GM21515 (cell line): ENCODE measurements around the gene RHBDL1.

Experiments
- ATAC-seq: cut with Tn5 transposase; IDR thresholded peaks from one replicate; pipeline ENCODE4 v1.9.1; 2021; ENCODE audit not compliant: unreplicated experiment

Gene RHBDL1

DNA sequence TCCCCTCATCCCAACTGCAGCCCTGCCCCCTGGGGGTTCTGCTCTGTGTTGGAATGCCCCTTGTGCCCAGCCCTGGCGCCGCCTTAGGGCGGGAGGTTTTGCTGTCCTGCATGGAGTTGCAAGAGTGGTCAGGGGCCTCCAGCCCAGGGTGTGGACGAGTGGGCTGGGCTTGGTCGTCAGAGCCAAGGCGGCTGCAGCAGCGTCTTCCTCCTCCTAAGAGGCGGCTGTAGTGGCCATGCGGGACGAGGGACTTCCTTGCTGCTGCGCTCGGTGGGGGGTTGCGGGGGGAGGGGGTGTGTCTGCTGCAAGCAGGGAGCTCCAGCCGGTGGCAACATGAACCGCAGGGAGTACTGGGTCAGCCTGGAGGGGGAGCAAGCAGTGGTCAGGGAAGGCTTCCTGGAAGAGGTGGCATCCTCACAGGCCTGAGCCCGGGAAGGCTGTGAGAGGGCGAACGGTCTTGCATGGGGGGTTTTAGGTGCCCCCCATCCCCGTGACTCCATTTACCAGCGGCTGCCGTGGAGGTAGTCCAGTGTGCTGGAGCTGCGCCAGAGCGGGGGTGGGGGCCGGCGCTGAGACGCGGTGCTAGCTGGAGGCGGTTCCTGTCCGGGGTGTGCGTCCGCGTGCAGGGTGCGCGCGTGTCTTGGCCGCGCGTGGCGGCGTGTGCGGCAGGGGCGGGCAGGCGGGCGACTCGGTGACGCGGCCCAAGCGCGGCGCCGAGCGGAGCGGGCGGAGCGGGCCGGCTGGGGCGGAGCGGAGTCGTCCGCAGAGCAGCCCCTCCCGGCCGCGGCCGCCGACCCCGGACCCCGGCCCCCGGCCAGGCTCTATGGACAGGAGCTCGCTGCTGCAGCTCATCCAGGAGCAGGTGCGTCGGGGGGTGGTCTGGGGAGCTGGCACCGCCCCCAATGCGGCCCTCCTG lies at the start of gene RHBDL1:
Gene RHBDL1, plus strand, starts transcription at position 704 of the 916 bp plus-strand sequence. Its CDS starts 120 bp downstream, at position 824.
- no peak for ATAC-seq

DNA sequence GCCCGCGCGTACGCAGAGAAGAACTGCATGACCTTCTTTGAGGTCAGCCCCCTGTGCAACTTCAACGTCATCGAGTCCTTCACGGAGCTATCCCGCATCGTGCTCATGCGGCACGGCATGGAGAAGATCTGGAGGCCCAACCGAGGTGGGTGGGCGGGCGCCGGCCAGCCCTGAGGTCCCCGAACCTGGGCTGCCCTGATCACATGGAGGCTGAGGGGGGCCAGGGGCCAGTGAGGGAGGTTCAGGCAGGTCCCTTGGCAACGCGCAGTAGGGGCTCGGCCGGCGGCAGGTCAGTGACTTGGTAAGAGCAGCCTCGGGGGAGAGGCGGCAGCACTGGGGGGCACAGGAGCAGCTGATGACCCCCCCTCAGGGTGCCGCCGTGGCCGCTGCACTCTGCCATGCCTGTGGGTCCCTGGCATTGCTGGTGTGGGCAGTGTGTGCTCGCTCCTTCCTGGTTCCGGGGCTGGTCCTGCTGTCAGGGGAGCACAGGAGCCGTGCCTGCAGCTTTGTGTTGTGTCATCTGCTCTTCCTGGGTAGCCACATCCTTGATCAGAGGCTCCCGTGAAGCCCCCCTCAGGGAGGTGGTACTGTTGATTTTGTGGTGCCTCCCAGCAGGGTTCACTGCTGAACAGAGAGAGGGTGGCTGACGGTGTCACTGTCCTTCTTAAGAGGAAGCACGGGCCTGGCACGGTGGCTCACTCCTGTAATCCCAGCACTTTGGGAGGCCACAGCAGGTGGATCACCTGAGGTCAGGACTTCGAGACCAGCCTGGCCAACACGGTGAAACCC lies 49.3 kb upstream of the RHBDL1 start:
- ATAC-seq, result no peak

DNA sequence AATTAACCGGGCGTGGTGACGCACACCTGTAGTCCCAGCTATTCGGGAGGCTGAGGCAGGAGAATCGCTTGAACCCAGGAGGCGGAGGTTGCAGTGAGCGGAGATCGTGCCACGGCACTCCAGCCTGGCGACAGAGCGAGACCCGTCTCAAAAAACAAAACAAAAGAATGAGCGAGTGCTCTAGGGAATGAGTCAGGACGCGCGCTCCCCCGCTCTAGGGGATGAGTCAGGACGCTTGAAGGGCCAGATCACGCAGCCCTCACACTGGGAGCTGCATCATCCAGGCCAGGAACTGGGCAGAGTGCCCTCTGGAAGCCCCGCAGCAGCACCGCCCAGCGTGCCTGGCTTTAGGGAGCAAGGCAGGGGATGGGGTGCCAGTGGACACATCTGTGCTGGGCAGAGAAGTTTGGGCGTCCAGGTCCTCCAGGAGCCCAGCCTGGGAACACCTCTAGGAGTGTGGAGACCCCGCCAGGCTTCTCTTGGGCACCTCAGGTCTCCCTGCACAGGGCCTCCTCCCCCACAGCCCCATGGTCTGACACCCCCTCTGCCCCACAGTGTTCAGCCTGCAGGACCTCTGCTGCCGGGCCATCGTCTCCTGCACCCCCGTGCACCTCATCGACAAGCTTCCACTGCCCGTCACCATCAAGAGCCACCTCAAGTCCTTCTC lies 48.6 kb upstream of the RHBDL1 start:
- ATAC-seq, result no peak

DNA sequence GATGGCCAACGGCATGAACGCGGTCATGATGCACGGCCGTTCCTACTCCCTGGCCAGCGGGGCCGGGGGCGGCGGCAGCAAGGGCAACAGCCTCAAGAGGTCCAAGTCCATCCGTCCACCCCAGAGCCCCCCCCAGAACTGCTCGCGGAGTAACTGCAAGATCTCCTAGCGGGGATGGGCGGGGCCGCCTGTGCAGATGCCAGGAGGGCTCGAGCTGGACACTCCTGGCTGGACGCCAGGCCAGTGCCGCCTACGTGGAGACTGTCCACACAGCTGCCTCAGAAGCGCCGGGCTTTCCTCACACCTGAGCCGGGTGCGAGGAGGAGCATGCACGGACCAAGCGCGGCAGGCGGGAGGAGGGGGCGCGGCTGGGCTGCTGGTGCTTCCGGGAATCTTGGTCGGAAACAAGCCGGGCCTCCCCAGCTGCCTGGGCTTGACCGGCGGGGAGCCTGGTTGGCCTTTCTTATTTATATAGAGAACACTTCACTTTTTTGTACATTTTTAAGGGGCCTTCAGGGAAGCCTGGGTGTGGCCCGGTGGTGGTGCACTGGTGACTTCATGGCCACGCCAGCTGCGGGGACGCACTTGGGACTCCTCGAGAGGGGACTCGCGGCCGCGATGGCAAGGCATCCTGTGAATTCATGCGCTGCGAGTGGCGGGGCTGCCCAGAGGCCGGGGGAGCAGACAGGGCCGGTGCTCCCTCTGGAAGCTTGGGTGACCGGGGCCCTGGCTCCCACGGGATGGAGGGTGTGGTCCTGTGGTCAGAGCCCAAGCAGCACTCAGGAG lies 47.8 kb upstream of the RHBDL1 start:
- no peak for ATAC-seq

DNA sequence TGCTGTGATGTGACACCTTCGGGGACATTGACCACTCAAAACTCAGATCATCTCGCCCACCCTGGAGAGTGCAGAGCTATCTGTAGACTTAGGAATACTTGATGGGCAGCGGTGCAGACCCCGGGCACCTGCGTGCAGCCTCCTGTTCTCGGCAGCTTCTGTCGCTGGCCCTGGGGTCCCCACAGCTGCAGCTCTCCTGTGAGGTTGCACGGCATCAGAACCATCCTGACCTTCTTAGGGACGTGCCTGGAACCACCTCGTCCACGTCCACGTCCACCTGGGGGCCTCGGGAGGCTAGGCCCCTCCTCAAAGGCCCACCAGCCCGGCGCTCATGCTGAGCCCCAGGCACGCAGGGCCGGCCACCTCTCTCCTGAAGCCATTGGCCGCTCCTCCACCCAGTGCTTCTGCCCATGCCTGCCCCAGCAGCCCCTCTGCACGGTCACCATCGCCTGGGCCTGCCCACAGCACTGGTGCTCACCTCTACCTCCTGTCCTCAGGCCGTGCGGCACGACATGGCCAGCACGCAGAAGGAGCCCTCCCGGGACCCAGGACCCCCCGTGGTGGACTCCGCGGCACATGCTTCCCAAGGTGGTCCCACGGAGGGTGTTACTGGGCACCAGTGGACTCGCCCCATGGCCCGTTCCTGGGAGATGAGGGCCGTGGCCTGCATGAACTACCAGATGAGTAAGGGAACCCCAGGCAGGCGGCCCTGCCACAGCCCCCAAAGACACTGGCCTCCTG lies 47.0 kb upstream of the RHBDL1 start:
- no peak for ATAC-seq

DNA sequence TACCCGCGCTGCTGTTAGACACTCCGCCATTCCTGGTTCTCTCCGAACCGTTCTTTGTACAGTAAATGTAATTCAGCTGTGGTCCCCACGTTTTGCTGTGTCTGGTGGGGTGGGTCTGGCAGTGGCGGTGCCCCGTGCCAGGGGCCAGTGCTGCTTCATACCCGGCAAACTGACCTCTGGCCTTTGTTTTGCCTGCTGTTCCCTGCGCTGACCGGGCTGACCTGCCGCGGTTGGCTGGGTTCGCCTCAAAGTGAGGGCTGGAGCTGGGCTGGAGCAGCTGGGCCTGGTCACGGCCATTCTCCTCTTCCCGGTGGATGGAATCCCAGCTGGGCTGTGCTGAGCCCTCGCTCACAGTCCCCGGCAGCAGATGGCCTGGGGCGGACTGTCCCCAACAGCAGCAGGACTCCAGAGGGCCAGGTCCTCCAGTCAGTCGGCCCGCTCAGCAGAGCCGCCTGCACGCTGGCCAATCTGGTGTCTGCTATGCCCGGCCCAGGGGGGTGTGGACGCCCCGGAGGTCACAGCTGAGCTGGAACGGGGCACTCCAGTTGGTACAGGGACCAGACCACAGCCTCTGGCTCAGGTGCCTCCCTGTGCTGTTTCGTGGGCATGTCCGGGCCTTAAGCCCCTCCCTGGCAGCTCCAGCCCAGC lies 46.2 kb upstream of the RHBDL1 start:
- ATAC-seq, result no peak

DNA sequence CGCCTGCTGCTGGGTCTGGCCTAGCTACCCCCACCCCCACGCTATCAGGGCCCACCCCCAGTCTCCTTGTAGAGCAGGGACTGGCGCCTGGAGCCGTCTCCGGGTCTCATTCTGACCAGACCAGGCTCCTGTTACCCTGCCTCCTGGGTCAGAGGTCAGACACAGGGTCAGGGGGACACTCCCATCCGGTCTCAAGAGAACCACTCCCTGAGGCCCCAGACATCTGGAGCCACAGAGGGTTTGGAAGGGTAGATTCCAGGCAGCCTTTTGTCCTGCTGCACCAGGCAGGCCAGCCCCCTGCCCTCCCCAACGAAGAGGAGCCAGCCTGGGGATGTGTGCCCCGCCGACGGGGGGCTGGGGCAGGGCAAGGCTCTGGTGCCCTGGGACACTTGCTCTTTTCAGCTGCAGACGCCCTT lies 45.6 kb upstream of the RHBDL1 start:
- ATAC-seq, result no peak

DNA sequence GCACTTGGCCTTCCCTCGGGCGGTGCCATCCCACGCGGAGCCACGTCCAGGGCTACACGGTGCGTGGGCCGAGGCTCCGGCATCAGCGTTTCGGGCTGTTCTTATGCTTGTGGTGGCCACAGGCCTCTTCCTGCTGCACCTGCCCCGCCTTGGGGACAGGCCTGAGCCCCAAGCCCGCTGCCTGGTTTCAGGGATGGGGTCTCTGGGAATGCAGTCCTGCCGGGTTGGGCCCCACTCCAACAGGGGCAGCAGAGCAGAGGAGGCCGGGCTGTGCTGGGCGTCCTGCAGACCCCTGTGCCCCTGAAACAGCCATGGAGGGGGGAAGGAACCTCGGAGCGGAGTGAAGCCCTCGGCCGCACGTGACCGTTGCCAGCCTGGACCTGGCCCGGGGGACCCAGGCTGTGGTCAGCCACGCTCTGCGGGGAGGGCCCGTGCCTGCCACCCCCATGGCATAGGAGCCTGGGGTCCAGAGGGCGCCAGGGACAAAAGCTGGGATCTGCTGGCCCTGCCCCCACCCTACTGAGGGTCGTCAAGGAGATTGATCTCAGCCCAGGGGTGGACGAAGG lies 45.1 kb upstream of the RHBDL1 start:
- ATAC-seq, result no peak

DNA sequence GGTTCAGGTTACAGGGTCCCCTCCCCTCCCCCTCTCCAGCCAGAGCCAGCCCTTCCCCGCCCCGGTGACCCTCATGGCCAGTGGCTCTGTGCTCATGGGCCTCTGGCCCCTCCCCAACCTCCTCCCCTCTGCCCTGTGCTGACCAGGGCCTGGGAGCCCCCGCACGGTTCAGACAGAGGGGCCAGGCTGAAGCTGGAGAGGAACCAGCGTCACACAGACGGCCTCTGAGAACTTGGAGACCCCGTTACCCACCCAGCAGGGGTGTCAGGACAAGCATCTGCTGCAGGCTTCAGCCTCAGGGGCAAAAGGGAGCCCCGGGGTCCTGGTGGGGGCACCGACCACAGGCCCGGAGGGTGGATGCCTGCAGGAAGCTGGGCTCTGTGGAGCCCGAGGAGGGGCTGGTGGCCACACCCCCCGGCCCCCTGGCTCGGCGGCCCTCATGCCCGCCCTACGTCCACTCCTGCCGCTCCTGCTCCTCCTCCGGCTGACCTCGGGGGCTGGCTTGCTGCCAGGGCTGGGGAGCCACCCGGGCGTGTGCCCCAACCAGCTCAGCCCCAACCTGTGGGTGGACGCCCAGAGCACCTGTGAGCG lies 44.6 kb upstream of the RHBDL1 start, which contains the start of gene WFIKKN1:
Gene WFIKKN1, plus strand, starts transcription at position 171 of the 591 bp plus-strand sequence. Its CDS starts 269 bp downstream, at position 440.
- ATAC-seq, result no peak

DNA sequence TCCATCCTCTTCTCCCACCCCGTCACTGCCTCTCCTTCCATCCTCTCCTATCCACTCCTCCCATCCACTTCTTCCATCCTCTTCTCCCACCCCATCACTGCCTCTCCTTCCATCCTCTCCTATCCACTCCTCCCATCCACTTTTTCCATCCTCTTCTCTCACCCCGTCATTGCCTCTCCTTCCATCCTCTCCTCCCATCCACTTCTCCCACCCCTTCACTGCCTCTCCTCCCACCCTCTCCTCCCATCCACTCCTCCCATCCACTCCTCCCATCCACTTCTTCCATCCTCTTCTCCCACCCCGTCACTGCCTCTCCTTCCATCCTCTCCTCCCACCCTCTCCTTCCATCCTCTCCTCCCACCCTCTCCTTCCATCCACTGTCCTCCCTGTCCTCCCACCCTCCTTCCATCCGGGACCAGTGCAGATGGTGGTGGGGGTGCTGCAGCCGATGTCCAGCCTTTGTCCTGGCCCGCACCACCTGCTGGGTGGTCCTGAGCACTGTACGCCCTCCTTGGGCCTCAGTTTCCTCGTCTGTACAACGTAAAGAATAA lies 43.6 kb upstream of the RHBDL1 start:
- ATAC-seq, result no peak

DNA sequence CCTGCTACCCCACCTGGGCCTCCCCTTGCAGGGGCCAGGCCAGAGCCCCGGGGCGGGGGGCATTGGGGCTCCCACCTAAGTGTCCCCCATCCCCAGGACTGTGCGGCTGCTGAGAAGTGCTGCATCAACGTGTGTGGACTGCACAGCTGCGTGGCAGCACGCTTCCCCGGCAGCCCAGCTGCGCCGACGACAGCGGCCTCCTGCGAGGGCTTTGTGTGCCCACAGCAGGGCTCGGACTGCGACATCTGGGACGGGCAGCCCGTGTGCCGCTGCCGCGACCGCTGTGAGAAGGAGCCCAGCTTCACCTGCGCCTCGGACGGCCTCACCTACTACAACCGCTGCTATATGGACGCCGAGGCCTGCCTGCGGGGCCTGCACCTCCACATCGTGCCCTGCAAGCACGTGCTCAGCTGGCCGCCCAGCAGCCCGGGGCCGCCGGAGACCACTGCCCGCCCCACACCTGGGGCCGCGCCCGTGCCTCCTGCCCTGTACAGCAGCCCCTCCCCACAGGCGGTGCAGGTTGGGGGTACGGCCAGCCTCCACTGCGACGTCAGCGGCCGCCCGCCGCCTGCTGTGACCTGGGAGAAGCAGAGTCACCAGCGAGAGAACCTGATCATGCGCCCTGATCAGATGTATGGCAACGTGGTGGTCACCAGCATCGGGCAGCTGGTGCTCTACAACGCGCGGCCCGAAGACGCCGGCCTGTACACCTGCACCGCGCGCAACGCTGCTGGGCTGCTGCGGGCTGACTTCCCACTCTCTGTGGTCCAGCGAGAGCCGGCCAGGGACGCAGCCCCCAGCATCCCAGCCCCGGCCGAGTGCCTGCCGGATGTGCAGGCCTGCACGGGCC lies 42.8 kb upstream of the RHBDL1 start:
- ATAC-seq, result no peak

DNA sequence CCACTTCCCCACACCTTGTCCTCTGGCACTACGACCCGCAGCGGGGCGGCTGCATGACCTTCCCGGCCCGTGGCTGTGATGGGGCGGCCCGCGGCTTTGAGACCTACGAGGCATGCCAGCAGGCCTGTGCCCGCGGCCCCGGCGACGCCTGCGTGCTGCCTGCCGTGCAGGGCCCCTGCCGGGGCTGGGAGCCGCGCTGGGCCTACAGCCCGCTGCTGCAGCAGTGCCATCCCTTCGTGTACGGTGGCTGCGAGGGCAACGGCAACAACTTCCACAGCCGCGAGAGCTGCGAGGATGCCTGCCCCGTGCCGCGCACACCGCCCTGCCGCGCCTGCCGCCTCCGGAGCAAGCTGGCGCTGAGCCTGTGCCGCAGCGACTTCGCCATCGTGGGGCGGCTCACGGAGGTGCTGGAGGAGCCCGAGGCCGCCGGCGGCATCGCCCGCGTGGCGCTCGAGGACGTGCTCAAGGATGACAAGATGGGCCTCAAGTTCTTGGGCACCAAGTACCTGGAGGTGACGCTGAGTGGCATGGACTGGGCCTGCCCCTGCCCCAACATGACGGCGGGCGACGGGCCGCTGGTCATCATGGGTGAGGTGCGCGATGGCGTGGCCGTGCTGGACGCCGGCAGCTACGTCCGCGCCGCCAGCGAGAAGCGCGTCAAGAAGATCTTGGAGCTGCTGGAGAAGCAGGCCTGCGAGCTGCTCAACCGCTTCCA lies 42.0 kb upstream of the RHBDL1 start:
- ATAC-seq, result no peak

DNA sequence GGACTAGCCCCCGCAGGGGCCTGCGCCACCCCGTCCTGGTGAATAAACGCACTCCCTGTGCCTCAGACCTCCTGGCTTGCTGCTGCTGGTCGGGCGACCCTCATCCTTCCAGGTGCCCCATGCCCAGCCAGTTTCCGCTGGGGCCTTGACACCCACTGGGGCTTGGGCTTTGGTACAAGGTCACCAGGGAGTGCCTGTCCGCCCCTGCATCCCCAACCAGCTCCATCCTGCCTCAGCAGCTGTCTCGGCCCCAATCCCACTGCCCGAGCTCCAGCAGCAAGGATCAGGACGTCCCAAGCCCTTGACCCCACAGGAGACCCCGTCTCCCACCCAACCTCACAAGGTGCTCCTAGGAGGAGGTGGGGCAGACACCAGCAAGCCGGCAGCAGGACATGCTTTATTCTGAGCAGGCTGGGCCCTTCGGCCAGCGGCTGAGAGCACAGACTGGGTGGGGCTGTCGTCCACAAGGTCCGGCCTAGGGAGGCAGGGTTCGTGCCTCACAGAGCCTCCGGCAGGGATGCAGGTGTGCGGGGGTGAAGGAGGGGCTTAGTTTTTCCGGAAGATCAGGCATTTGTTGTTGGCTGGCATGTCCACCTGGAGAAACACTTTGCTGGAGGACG lies 41.3 kb upstream of the RHBDL1 start:
- ATAC-seq, result no peak

DNA sequence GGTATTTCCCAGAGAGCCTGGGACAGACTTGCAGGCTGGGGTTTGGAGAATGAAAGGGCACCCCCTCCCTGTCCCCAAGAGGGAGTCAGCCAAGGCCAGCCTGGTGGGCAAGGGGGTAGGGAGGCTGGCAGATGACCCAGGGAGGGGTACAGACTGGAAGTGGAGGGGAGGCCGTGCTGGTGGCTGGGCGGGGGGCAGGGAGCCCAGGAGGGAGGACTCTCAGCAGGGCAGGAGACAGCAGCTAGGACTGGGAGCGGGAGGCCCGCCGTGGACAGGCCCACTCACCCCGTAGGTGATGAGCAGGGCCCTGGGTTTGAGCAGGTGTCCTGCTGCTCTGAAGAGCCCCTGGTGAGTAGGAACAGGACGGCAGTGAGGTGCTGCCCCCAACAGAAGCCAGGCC lies 40.5 kb upstream of the RHBDL1 start:
- no peak for ATAC-seq

DNA sequence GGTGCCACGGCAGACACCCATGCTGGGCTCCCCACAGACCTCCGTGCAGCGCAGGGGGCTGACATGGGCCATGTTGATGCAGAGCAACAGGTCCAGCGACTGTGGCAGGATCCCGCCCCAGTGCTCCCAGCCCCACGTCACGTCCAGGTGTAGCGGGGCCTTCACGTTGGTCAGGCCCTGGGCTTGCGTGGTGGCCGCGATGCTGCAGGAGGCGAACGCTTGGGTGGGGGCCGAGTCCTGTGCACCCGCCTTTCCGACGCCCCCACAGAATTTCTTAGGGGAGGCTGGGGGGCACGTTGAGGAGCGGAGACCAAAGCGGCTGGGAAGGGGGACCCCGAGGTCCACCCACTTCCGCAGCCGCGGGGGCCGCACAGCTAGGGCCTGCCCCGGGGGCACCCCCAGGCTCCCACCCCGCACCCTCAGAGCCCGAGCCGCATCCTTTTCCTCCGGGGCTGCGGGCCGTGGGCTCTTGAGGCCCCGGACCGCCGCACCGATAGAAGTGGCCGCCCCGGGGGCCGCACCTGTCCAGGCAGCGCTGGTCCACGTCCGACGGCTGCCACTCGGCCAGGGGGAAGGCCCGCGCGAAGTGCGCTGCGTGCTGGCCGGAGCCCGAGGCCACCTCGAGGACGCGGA lies 39.8 kb upstream of the RHBDL1 start:
- ATAC-seq, result no peak
